SK-N-DZ (cell line): ENCODE results near the gene USP43.

Source experiments
- DNase-seq: peaks from one replicate; pipeline ENCODE4 v3.0.0-alpha.2; 2015; ENCODE audit warnings: low spot score

The USP43 gene

DNA sequence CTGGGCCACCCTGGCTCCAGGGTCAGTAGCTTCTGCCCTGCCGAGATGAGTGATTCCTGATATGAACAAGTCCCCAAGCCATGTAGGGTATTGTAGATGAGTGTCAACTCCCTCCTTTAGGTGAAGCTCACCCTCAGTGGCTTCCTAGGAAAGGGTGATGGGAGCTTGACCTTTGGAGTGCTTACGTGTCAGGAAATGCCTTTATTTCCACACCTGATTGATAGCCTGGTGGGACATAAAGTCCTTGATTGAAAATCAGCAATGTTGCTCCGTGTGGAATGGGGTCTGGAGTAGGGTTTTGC, 58.4 kb downstream of the USP43 start:
- DNase-seq: no peak

GRCh38 chr17:9705745-9706144, 60.4 kb downstream of the USP43 start:
- no peak for DNase-seq

- no peak for DNase-seq
These were observed 62.6 kb downstream of the USP43 start for GRCh38 chr17:9707948-9708347.

DNA sequence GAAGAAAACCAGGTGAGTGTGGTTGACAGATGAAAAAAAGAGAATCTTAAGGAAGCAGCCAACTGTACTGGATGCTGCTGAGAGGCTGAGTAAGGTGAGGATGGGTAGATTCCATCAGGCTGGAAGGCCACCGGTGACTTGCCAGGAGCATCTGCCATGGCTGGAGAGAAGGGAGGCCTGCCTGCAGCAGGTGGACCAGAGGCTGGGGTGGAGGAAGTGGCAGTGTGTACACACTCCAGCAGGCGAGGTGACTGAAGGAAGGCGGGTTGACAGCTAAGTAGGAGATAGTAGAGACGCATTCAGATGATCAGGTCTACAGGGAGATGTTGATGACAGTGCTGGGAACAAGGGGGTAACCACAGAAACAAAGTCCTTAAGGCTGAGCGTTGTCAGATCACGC, 69.5 kb downstream of the USP43 start:
- DNase-seq: no peak

DNA sequence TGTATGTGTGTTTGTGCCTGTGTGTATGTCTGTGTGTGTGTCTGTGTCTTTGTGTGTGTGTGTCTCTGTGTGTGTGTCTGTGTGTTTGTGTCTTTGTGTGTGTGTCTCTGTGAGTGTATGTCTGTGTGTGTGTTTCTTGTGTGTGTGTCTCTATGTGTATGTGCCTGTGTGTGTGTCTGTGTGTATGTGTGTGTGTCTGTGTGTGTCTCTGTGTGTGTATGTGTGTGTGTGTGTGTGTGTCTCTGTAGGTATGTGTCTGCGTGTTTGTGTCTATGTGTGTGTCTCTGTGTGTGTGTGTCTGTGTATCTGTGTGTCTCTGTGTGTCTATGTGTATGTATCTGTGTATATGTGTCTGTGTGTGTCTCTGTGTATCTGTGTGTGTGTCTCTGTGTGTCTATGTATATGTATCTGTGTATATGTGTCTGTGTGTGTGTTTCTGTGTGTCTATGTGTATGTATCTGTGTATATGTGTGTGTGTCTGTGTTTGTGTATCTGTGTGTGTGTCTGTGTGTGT, 70.2 kb downstream of the USP43 start:
- DNase-seq: no peak

- no peak for DNase-seq
These were observed 80.3 kb downstream of the USP43 start for GRCh38 chr17:9725575-9725974.

DNA sequence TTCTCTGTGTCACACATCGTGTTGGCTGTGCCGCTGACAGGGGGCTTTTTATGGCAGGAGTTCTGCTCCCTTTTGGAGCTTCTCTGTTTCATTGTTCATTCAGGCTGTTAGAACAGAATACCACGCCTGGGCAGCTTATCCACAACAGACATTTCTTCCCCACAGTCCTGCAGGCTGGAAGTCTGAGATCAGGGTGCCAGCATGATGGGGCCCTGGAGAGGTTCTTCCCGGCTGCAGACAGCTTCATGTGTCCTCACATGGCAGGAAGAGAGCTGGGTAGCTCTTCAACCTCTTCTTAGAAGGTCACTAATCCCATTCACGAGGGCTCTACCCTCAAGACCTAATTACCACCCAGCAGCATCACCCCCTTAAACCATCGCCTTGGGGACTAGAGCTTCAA, 81.0 kb downstream of the USP43 start:
- DNase-seq: no peak

- DNase-seq: no peak
These were observed 82.7 kb downstream of the USP43 start for GRCh38 chr17:9728005-9728404.

GRCh38 chr17:9728564-9728963, 83.2 kb downstream of the USP43 start:
- no peak for DNase-seq

- peak; percentile 26 for DNase-seq
These were observed 83.8 kb downstream of the USP43 start for GRCh38 chr17:9729034-9729650.

DNA sequence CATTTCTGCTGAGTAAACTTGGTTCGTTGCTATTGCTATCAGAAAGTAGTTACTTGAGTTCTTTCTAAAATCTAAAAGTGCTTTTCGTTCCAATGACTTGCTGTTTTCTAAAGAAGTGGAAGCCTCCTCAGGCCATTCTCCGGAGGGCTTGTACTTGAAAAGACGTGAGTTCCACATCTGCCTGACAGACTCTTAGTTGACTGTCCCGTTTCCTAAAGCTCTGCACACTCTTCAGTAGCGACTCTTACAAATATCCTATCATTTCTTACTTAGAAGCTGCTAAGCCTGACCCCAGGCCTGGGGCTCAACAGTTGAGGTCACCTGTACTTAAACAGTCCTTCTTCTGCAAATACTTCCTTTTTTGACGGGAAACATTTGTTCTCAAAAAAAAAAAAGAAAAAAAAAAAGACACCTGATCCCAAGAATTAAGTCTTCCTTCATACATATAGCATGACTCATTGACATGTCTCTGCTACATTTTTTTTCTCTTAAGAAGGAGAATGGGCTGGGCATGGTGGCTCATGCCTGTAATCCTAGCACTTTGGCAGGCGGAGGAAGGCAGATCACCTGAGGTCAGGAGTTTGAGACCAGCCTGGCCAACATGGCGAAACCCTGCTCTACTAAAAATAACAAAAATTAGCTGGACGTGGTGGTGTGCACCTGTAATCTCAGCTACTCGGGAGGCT, 84.6 kb downstream of the USP43 start:
- no peak for DNase-seq

DNA sequence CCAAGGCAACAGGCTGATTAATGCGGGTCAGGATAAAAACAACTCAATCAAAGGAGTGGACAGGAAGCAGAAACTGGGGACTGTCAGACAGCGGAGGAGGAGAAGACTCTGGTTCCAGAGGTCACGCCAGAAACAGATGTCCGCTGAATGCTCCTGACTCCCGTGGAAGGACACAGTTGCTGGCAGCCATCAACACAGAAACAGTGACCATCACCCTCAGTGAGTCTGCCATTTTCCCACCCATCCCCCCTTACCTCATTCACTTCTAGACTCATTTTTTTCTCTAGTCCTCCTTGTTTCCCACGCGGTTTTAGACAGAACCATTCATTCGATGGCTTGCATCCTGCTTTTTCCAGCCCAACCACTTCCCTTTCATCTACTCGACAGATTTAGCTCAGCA, 105.2 kb downstream of the USP43 start:
- DNase-seq: no peak

DNA sequence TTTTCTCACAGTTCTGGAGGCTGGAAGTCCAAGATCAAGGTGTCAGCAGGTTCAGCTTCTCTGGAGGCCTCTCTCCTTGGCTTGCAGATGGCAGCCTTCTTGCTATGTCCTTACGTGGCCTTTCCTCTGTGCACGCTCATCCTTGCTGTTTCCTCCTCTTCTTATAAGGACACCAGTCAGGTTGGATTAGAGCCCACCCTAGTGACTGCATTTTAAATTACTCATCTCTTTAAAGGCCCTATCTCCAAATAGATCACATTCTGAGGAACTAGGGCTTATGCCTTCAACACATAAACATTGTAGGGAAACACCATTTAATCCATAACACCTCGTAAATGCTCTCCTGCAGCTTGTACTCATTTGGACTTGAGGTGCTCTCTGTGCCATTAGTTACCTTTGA, 109.8 kb downstream of the USP43 start:
- DNase-seq: no peak

- no peak for DNase-seq
These were observed 114.9 kb downstream of the USP43 start for GRCh38 chr17:9760266-9760665.

GRCh38 chr17:9763643-9764042, 118.3 kb downstream of the USP43 start:
- DNase-seq: no peak

GRCh38 chr17:9765322-9765721, 120.0 kb downstream of the USP43 start:
- no peak for DNase-seq

- no peak for DNase-seq
These were observed 121.7 kb downstream of the USP43 start for GRCh38 chr17:9766970-9767369.

GRCh38 chr17:9767432-9767991, 122.2 kb downstream of the USP43 start:
- no peak for DNase-seq

GRCh38 chr17:9768381-9768934, 123.1 kb downstream of the USP43 start:
- DNase-seq: peak; percentile 10

DNA sequence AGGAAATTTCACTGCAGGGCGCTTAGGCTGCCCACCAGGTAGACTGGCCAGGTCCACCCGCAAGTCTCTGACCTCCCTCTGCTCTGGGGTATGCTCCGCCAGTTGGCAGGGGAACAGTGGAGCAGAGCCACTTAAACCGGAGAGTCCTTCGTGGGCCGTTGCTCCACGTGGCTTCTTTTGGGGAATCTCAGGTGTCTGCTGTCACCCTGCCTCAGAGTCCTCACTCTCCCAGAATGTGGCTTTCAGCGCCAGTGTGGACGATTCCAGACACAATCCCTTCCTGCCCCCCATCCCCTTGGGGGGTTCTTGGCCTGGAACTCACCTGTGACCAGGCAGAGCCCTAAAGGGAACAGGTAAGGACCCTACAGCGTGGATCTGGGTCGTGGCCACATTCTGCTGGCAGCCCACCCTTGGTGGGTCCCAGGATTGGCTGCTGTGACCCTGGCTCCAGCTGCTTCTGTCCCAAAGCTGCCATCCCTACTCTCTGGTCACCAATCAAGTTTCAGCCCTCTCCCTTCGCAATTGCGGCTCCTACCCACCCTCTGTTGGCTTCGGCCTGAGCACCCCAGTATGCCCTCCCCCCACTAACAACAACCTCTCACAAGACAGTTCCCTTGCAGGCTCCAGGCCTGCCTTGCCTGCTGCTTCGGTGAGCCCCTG, 123.8 kb downstream of the USP43 start:
- no peak for DNase-seq

DNA sequence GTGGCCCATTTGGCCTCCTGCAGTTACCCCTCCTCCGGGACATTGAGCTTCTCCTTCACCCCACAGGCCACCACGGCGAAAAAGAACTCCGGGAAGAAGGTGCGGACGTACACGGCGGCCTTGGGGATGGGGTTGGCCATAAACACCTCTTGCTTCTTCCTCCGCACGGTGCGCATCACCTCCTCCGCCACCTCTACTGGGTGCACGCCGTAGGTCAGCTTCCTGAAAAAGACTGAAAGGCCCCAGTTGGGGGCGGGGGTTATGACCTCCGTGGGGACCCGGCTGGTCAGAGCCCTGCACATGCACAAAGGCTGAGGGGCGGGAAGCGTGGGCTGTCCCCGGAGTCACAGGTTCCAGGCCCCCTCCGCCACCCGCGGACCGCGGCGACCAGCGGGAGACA, 126.1 kb downstream of the USP43 start:
- no peak for DNase-seq

GRCh38 chr17:9772658-9773057, 127.3 kb downstream of the USP43 start:
- no peak for DNase-seq
